NCI-H446 (cell line): ENCODE data around the gene ZFYVE28.

Experiments
- DNase-seq, 2 experiments: peaks; one replicate each; lab custom pipeline; 2025; lab: John Stamatoyannopoulos, UW

Gene ZFYVE28

GRCh38 chr4:2352171-2352570, 66.3 kb downstream of the ZFYVE28 start:
- no peak for DNase-seq

GRCh38 chr4:2350982-2351381, 67.5 kb downstream of the ZFYVE28 start:
- no peak for DNase-seq

- no peak for DNase-seq
Observed at GRCh38 chr4:2348786-2349185, 69.7 kb downstream of the ZFYVE28 start.

- DNase-seq = no peak
Observed at GRCh38 chr4:2347190-2347589, 71.3 kb downstream of the ZFYVE28 start.

- no peak for DNase-seq
Observed at GRCh38 chr4:2343476-2343875, 75.0 kb downstream of the ZFYVE28 start.

- no peak for DNase-seq
Observed at GRCh38 chr4:2341911-2342652, 76.4 kb downstream of the ZFYVE28 start.

GRCh38 chr4:2341261-2341841, 77.1 kb downstream of the ZFYVE28 start:
- DNase-seq = no peak

GRCh38 chr4:2340272-2341061, 78.0 kb downstream of the ZFYVE28 start:
- no peak for DNase-seq

- DNase-seq = no peak
Observed at GRCh38 chr4:2339458-2340271, 78.8 kb downstream of the ZFYVE28 start.

GRCh38 chr4:2338754-2339457, 79.5 kb downstream of the ZFYVE28 start:
- no peak for DNase-seq

- DNase-seq = no peak
Observed at GRCh38 chr4:2337896-2338295, 80.5 kb downstream of the ZFYVE28 start.

- DNase-seq = no peak
Observed at GRCh38 chr4:2337131-2337723, 81.2 kb downstream of the ZFYVE28 start.

- no peak for DNase-seq
Observed at GRCh38 chr4:2336659-2337058, 81.8 kb downstream of the ZFYVE28 start.

- no peak for DNase-seq
Observed at GRCh38 chr4:2335729-2336101, 82.7 kb downstream of the ZFYVE28 start.

- DNase-seq = no peak
Observed at GRCh38 chr4:2334826-2335728, 83.4 kb downstream of the ZFYVE28 start.

- no peak for DNase-seq
Observed at GRCh38 chr4:2333916-2334644, 84.4 kb downstream of the ZFYVE28 start.

- no peak for DNase-seq
Observed at GRCh38 chr4:2333356-2333841, 85.0 kb downstream of the ZFYVE28 start.

- DNase-seq = no peak
Observed at GRCh38 chr4:2332976-2333319, 85.5 kb downstream of the ZFYVE28 start.

GRCh38 chr4:2332201-2332975, 86.1 kb downstream of the ZFYVE28 start:
- DNase-seq = no peak
